ENCODE results near the gene FSTL4. TPM values are rescaled to one million over a fixed set of nuclear protein-coding genes. Genes with fewer than 3 reads are reported as not detected.
A peak's percentile ranks its signal among the peaks of the same experiment; 100 is the strongest.

FSTL4 gene
- total RNA-seq, 4 donors from 2014 or later, result 0.27 TPM; not detected in 3

GRCh38 chr5:133425222-133425621, 187.1 kb downstream of the FSTL4 start:
- no peaks in the 10 kb centered on the region for H3K27me3 ChIP-seq
- no peak overlapping the region for H3K27ac ChIP-seq
- no peak for DNase-seq
- H3K4me1 ChIP-seq, result no peaks in the 10 kb centered on the region
- H3K9me3 ChIP-seq, result no peaks in the 10 kb centered on the region
- H3K36me3 ChIP-seq, result no peaks in the 10 kb centered on the region
- no peak for TF ChIP-seq POLR2AphosphoS5 (IDR thresholded peaks at IDR 0.05)
- TF ChIP-seq POLR2A (IDR thresholded peaks at IDR 0.05), result no peak
- TF ChIP-seq CTCF (IDR thresholded peaks at IDR 0.05), result no peak
- TF ChIP-seq EP300 (IDR thresholded peaks at IDR 0.05; ENCODE audit: low read depth), result no peak
- intact Hi-C loops (cut with DNase I; ENCODE audit: low total_unique reads), result no loop called here
- in situ Hi-C loops (cut with MboI; ENCODE audit: low pct_ligation_motif_present in 1 of 4, low pct_unique_long_range_greater_than_20kb in 1 of 4, low sequenced_read_pairs in 3 of 4), result loop anchor here in 1 of 4 donors (25.0 kb wide), 1 partner anchor 437 kb away; no protein-coding TSS in a partner anchor
- WGBS, 2 donors (ENCODE audit: low coverage in 1 of 2), result 57 to 87% methylated on average over 1 to 5 of the region's 5 CpGs
- no peak overlapping the region for H3K4me3 ChIP-seq

GRCh38 chr5:133423618-133424282, 188.6 kb downstream of the FSTL4 start:
- Histone ChIP-seq H3K27me3 (no peaks in the 10 kb centered on the region), H3K4me1 (no peaks in the 10 kb centered on the region), H3K36me3 (no peaks in the 10 kb centered on the region), H3K27ac (no peak overlapping the region), H3K9me3 (no peaks in the 10 kb centered on the region), H3K4me3 (no peak overlapping the region)
- TF ChIP-seq CTCF (IDR thresholded peaks at IDR 0.05) (peak; percentile 82 to 93 (median 89)), POLR2A (IDR thresholded peaks at IDR 0.05) (no peak)
- DNase-seq, result peak; percentile 73
- intact Hi-C loops (cut with DNase I; ENCODE audit: low total_unique reads) (no loop called here), in situ Hi-C loops (cut with MboI; ENCODE audit: low pct_ligation_motif_present in 1 of 4, low pct_unique_long_range_greater_than_20kb in 1 of 4, low sequenced_read_pairs in 3 of 4) (loop anchor here in 1 of 4 donors (25.0 kb wide), 1 partner anchor 439 kb away; no protein-coding TSS in a partner anchor)
- WGBS, 2 donors (ENCODE audit: low coverage in 1 of 2), result 28% methylated on average over 25 of the region's 30 CpGs; no CpG with 5 or more reads in 1 of the 2 donors

GRCh38 chr5:133423011-133423617, 189.2 kb downstream of the FSTL4 start:
- H3K36me3 ChIP-seq, result no peaks in the 10 kb centered on the region
- DNase-seq, result no peak
- in situ Hi-C loops (cut with MboI; ENCODE audit: low pct_ligation_motif_present in 1 of 4, low pct_unique_long_range_greater_than_20kb in 1 of 4, low sequenced_read_pairs in 3 of 4), result loop anchor here in 1 of 4 donors (25.0 kb wide), 1 partner anchor 439 kb away; no protein-coding TSS in a partner anchor
- no peak overlapping the region for H3K27ac ChIP-seq
- 81 to 86% methylated on average over 12 to 14 of the region's 14 CpGs for WGBS, 2 donors (ENCODE audit: low coverage in 1 of 2)
- no peaks in the 10 kb centered on the region for H3K27me3 ChIP-seq
- H3K9me3 ChIP-seq, result no peaks in the 10 kb centered on the region
- H3K4me3 ChIP-seq, result no peak overlapping the region
- no peak for TF ChIP-seq CTCF (IDR thresholded peaks at IDR 0.05)
- intact Hi-C loops (cut with DNase I; ENCODE audit: low total_unique reads), result no loop called here
- H3K4me1 ChIP-seq, result no peaks in the 10 kb centered on the region

GRCh38 chr5:133421806-133422205, 190.5 kb downstream of the FSTL4 start:
- Histone ChIP-seq H3K27me3 (no peaks in the 10 kb centered on the region), H3K4me1 (no peaks in the 10 kb centered on the region), H3K9me3 (no peaks in the 10 kb centered on the region), H3K36me3 (no peaks in the 10 kb centered on the region), H3K4me3 (no peak overlapping the region), H3K27ac (no peak overlapping the region)
- 60 to 68% methylated on average over 5 of the region's 5 CpGs for WGBS, 2 donors (ENCODE audit: low coverage in 1 of 2)
- in situ Hi-C loops (cut with MboI; ENCODE audit: low pct_ligation_motif_present in 1 of 4, low pct_unique_long_range_greater_than_20kb in 1 of 4, low sequenced_read_pairs in 3 of 4), result loop anchor here in 1 of 4 donors (25.0 kb wide), 1 partner anchor 440 kb away; no protein-coding TSS in a partner anchor
- intact Hi-C loops (cut with DNase I; ENCODE audit: low total_unique reads), result no loop called here
- no peak for TF ChIP-seq CTCF (IDR thresholded peaks at IDR 0.05)
- TF ChIP-seq POLR2AphosphoS5 (IDR thresholded peaks at IDR 0.05), result no peak
- no peak for TF ChIP-seq EP300 (IDR thresholded peaks at IDR 0.05; ENCODE audit: low read depth)
- no peak for TF ChIP-seq POLR2A (IDR thresholded peaks at IDR 0.05)
- DNase-seq, result no peak

All from transverse colon (tissue), 4 donors.